ENCODE measurements around the gene FAM240B. TPM values are rescaled to one million over a fixed set of nuclear protein-coding genes. Genes with fewer than 3 reads are reported as not detected.

FAM240B gene
- total RNA-seq, 1 experiment from 2014 or later: not detected

DNA sequence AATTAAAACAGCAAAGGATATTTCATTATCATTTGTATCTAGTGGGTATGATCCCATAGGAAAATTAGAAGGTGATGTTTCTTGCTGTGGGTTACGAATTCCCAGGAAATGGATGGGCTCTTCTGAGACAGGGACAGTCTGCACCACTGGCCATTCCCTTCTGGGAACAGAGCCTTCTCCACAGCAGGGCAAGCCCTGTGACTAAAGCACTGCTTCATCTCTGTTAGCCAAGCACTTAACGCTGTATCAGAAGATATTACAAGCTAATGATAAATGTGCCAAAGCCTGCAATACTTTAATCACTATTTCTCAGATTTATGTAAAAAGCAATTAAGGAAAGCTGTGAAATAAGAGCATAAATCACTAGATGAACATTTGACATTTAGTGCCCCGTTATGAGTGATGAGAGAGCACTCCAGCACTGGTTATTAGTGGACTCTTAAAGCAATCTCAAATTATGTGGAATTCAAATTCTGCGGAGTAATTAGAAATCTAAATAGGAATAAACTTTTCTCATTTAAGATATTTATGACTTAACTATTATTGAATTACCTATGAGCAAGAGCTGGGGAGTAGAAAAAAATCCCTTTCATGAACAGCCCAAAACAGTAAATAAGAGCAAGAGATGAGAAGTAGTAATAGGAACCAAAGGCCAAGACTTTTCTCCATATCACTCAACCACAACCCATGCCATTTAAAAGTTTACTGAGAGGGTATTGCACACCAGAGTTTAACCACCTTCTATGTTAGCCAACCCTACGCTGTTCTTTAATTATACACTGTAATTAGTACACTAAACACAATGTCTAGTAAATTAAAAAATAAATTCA lies 49.2 kb downstream of the FAM240B start:
- DNase-seq (ENCODE audit: low spot score): no peak

DNA sequence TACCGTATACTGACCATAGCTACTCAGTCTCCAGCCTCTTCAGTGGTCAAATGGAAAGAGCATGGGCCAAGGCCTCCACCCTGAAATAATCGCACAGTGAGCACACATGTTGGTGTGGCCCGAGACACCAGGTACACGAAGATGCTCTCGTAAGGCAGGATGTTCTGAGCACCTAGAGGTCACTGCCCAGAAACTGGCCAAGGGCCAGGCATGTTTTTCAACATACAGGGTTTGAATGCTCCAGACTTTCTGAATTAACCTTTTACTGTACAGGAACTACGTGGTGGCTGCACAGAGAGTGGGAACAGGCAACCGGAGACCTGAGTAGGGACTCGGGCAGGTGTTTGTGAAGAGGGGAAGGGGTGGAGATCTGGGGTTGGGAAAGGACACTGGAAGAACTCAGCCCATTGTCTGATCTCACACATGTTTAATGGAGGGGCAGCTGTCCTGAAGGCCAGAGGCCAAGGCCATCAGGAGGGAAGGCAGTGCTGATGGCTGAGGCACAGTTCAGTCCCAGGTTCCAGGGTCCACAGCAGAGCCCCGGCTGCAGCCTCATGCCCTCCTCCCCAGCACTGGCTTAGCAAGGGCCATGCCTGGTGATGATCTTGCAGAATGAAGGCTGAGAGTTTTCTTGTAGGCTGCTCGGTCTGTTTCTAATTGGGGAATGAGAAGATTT lies 51.0 kb downstream of the FAM240B start:
- DNase-seq (ENCODE audit: low spot score): no peak

DNA sequence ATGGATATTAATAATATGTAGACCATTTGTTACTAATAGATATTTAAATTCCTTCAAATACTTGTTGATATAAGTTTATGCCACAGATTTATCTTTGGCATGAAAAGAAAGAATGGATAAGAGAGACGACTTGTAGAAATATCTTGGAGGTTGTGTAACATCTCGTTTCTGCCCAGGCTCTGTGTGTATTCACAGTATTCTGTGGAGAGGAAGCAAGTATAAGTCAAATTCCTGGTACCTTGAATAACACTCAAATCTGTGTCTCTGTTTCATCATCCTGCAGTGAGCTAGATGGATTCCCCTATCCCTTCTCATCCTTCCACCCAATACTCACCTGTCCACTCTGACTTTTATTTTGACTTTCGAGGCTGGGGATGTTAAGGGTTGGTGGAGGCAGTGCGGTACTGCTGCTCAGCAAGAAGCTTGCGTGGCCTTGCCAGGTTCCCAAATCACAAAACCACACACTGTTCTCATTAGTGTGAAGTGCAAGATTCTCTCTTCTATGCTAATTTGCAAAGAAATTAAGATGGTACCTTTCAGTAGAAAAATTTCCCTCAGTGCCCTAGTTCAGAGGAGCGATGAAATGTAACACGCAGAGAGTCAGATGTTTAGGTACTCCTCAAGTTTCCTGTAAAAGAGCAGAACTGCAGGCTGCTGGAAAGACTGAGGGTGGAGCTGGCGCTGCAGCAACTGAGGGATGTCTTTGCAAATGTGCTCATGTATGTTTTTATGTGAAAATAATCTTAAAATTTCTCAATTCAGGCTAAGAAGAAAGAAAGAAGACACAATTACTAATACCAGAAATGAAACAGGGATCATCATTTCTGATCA lies 57.0 kb downstream of the FAM240B start:
- DNase-seq (ENCODE audit: low spot score): peak; percentile 10

DNA sequence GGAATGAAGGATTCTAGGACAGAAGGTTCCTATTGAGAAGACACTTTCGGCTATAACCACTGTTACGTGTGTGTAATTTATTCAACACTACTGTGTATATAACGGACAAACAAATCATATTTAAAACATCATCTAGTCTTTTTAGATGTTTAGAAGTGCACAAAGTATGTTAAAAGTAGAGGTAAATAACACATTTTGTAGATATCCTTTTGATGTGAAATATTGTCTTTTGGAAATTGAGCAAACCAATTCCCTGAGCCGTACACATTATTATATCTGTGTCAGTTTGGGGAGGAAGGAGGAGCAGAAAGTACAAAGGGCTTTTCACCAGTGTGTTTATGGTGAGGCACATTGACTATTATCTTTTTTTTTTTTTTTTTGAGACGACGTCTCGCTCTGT lies 60.4 kb downstream of the FAM240B start:
- no peak for DNase-seq (ENCODE audit: low spot score)

DNA sequence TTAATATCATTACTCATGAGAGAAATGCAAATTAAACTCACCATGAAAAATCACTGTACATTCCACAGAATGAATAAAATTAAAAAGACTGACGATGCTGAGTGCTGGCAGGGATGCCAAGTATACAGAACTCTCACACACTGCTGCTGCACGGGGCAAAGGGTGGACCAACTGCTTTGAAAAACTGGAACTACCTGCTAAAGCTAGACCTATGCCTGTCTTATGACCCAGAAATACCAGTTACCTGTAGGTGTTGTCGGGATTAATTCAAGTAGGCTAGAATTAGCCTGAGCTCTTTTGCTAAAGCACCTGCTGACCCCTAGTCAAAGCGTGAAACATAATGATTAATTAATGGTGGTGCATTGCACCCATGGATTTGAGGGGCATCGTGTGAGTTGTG lies 63.0 kb downstream of the FAM240B start:
- no peak for DNase-seq (ENCODE audit: low spot score)

DNA sequence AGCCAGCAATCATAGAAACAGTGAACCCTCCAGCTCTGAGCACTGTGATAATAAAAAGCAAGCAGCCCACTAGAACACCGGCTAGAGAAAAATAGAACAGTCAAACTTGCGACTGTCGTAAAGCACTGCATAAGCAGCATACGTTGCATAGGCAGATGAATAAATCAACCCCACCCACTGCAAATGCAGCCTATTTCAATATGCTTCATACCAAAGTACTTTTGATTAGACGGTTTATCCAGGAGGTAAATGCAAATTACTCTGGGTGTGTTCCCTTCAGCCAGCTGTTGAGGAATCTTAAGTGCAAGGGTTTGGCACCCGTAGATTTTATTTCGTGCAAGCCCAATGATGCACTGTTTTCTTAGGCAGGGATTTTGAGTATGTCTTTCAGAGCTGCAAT lies 67.4 kb downstream of the FAM240B start:
- no peak for DNase-seq (ENCODE audit: low spot score)

DNA sequence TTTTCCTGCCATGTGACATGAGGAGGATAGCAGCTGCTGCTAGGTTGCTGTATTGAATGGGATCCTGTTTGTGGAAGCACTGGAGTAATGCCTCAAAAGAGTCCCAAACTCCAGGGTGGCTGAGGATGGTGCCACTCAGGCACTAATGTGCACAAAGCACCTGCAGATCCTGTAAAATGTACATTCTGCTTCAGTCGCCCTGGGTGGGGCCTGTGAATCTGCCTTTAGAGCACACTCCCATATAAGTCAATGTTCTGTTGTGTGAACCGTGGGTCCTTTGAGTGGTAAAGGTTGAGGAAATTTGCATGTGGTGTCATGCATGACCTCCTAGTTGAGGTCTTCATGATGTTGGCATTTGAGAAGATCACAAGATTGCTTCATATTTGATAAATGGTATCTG lies 67.9 kb downstream of the FAM240B start:
- no peak for DNase-seq (ENCODE audit: low spot score)

DNA sequence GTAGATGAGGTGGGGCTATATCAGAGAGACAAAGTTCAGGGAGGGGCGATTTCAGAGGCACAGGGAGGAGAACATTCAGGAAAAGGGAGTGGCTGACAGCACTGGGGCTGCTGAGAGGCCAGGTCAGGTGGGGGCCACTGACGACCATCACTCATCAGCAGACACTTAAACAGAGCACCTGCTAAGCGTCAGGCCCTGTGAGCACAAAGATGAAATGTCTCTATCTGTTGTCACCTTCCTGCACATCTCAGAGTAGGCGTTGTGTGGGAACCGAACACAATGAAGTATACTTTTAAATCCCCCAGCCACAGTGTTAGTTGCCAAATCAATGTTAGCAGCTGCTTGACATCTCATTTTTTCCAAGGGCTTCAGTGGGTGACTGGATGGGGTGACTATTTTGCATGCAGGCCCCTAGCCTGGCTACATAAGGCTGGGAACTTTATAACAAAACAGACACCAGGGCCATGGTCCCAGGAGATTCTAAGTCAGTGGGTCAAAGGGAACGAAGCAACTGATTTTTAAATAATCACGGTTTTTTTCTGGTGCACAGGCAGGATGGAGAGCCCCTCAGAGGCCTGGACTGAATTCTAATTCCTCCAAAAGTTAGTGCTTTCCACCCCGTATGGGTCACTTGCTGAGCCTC lies 68.4 kb downstream of the FAM240B start:
- no peak for DNase-seq (ENCODE audit: low spot score)

DNA sequence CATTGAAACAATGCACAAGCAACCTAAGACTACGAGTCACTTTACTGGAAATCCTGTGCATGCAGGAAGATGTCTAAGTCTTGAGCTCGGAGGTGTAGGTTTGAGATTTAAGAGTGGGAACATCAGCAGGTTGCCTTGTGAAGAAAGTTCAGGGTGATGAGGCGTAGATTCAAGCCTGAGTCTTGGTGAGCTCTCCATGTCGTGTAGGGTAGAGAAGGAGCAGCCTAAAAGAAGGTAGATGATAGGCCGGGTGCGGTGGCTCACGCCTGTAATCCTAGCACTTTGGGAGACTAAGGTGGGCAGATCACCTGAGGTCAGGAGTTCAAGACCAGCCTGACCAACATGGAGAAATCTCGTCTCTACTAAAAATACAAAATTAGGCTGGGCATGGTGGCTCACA lies 69.4 kb downstream of the FAM240B start:
- DNase-seq (ENCODE audit: low spot score): no peak

DNA sequence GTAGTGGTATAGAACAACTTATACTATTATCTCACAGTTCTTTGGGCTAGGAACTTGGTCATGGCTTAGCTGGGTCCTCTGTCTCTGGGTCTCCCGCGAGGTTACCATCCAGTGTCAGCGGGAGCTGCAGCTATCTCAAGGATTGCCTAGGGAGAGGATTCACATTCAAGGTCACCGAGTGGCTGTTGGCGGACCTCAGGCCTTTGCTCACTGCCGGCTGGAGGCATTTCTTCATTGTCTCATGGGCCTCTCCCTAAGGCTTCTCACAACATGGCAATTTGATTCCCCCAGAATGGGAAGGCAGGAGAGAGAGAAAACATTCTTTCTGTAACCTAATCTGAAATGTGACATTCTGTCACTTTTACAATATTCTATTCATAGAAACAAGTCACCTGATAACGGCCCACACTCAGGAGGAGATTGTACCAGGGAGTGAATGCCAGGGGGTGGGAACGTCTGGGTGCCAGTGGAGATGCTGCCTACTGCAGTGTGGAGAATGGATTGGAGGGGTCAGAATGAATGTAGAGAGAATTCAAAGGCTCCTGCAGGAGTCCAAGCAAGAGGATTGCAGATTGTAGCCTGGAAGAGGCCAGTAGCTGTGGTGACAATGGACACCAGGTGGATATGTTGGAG lies 70.1 kb downstream of the FAM240B start:
- DNase-seq (ENCODE audit: low spot score): no peak

DNA sequence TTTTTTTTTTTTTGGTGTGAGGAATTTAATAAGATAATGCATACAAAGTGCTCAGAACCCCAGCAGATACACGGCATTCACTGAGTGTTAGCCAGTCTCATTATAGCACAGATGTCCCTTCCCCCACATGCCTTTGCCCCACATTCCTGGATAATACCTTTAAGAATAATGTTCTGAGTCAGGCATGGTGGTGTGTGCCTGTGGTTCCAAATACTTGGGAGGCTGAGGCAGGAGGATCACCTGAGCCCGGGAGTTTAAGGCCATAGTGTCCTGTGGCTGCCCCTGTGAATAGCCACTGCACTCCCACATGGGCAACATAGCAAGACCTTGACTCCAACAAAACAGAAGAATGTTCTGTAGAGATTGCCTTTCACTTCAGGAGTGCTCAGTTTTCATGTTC lies 75.3 kb downstream of the FAM240B start:
- no peak for DNase-seq (ENCODE audit: low spot score)

Other genes with a start within 250 kb of the FAM240B start
- gene ANKRD18A, start 99.5 kb downstream of the FAM240B start, total RNA-seq (2014; rRNA removed; shearing (Covaris generic)): 0.47 and 0.62 TPM in 2 replicates

All from H4 (cell line).